Esophagus muscularis mucosa (tissue), 4 donors: Measurements from ENCODE around the gene STAT6. TPM values are rescaled to one million over a fixed set of nuclear protein-coding genes. Genes with fewer than 3 reads are reported as not detected.

Source experiments
- DNase-seq: peaks from one replicate; pipeline ENCODE4 v3.0.0-alpha.2; 2017; ENCODE audit errors: extremely low spot score
- H3K27ac ChIP-seq, 4 donors: fragments of 200-600 bp; sonication (generic); replicated peaks in 1 of 4; 1 replicate in 3 of 4; 2 replicates in 1 of 4; pipeline ENCODE4 v1.5.1; 2016 to 2019; ENCODE audit warnings: mild to moderate bottlenecking in 1 of 4
- H3K27me3 ChIP-seq, 4 donors: fragments of 200-600 bp; sonication (generic); one replicate each; pipeline versions ENCODE4 v1.5.1 to v1.6.0; 2016 to 2019
- H3K36me3 ChIP-seq, 4 donors: fragments of 200-600 bp; sonication (generic); one replicate each; pipeline ENCODE4 v1.5.1; 2016 to 2019
- H3K4me1 ChIP-seq, 4 donors: fragments of 200-600 bp; sonication (generic); one replicate each; pipeline ENCODE4 v1.5.1; 2016 to 2019
- H3K4me3 ChIP-seq, 4 donors: fragments of 200-600 bp; sonication (generic); 1 replicate in 2 of 4; 2 replicates in 2 of 4; pipeline ENCODE4 v1.5.1; 2016 to 2019; ENCODE audit warnings: mild to moderate bottlenecking in 4 of 4, moderate library complexity in 1 of 4
- H3K9me3 ChIP-seq, 4 donors: fragments of 200-600 bp; sonication (generic); 1 replicate in 3 of 4; 2 replicates in 1 of 4; pipeline ENCODE4 v1.5.1; 2016 to 2019
- EP300 ChIP-seq: sonication (generic); formaldehyde crosslinking; IDR thresholded peaks from one replicate; pipeline ENCODE4 v1.6.1; 2017; ENCODE audit warnings: antibody characterized with exemption
- POLR2A ChIP-seq: fragments of 450-650 bp; IDR thresholded peaks from one replicate; pipeline ENCODE4 v1.6.1; 2017; ENCODE audit warnings: antibody characterized with exemption, moderate library complexity, mild to moderate bottlenecking, low read depth
- POLR2AphosphoS5 ChIP-seq, 2 donors: sonication (generic); formaldehyde crosslinking; IDR thresholded peaks; one replicate each; pipeline ENCODE4 v1.6.1; 2017; ENCODE audit warnings: antibody characterized with exemption in 2 of 2
- WGBS: methylation state at CpG from one replicate; pipeline ENCODE4 v1.1.5; 2018; 5-methylcytosine and 5-hydroxymethylcytosine counted together
- intact Hi-C: fragments of 100-400 bp; cut with DNase I; formaldehyde crosslinking; loops from one replicate; pipeline ENCODE4 v1.15.1; 2023
- total RNA-seq, 4 donors: library from RNA; depleted of rRNA; stranded (reverse); fragments of >200 nt; gene quantifications; one replicate each; pipeline versions ENCODE4 v1.1.0 to v1.2.1, GENCODE V29; 2016
- TF ChIP-seq, protein P1 (sequence below), 3 experiments: fragments of 200-600 bp in 2 of 3; fragments of 450-650 bp in 1 of 3; sonication (generic) in 2 of 3; IDR thresholded peaks; one replicate each; pipeline ENCODE4 v1.5.1; 2017 to 2019; ENCODE audit warnings: antibody characterized with exemption in 3 of 3, mild to moderate bottlenecking in 2 of 3, moderate library complexity in 1 of 3

Gene STAT6
- total RNA-seq, 4 donors from 2014 or later, result 111 to 168 (median 157) TPM

DNA sequence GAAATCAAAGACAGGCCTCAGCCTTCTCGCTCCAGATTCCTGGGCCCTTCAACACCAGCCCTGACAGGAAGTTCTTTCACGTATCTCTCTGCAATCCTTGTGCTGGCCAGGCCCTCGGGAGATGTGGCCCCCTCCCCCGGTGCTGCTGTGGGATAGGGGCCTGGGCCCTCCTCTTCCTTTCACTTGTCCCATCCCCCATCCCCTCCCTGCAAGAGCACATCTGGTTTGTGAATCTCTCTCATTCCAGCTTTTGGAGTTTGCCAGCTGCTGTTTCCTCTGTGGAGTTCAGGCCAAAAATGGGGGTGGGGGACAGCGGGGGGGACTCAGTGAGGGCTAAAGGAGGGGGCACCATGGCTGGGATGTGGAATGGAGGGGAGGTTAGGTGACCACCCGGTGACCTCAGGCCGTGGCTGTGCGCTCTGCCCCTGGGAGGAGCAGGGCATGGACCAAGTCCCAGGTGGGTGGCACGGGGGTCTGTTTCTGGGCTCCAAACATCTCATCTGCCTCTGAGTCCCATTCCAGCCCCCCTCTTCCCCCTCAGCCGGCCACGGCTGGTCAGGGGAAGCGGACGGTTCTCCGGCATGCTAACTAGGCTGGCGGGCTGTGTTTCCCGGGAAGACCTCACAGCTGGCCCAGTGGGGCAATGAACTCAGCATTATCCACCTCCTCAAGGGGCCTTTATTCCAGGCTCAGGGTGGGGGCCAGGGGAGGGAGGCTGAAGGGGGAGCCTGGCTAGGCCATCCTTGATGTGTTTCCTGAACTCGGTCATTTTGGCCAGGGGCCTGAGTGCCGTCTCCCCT, 24.6 kb upstream of the STAT6 start:
- WGBS, result 17% methylated on average over 10 of the region's 18 CpGs
- no peak for DNase-seq
- H3K4me3 ChIP-seq, result peak overlapping the region; percentile 24 to 40 (median 32)
- no peak for TF ChIP-seq POLR2AphosphoS5 (IDR thresholded peaks at IDR 0.05)
- TF ChIP-seq EP300, result no peak
- TF ChIP-seq, protein P1, sequence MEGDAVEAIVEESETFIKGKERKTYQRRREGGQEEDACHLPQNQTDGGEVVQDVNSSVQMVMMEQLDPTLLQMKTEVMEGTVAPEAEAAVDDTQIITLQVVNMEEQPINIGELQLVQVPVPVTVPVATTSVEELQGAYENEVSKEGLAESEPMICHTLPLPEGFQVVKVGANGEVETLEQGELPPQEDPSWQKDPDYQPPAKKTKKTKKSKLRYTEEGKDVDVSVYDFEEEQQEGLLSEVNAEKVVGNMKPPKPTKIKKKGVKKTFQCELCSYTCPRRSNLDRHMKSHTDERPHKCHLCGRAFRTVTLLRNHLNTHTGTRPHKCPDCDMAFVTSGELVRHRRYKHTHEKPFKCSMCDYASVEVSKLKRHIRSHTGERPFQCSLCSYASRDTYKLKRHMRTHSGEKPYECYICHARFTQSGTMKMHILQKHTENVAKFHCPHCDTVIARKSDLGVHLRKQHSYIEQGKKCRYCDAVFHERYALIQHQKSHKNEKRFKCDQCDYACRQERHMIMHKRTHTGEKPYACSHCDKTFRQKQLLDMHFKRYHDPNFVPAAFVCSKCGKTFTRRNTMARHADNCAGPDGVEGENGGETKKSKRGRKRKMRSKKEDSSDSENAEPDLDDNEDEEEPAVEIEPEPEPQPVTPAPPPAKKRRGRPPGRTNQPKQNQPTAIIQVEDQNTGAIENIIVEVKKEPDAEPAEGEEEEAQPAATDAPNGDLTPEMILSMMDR (IDR thresholded peaks at IDR 0.05), result no peak
- no peak for TF ChIP-seq POLR2A
- H3K27me3 ChIP-seq, result no peaks in the 10 kb centered on the region
- peaks cover 0 to 26% (median 20%) of the 10 kb centered on the region in 4 donors for H3K36me3 ChIP-seq
- no peaks in the 10 kb centered on the region for H3K9me3 ChIP-seq
- H3K27ac ChIP-seq, result peak overlapping the region; percentile 95 to 99 (median 99)
- H3K4me1 ChIP-seq, result peaks cover 65 to 90% (median 86%) of the 10 kb centered on the region in 4 donors
- intact Hi-C loops, result no loop called here

DNA sequence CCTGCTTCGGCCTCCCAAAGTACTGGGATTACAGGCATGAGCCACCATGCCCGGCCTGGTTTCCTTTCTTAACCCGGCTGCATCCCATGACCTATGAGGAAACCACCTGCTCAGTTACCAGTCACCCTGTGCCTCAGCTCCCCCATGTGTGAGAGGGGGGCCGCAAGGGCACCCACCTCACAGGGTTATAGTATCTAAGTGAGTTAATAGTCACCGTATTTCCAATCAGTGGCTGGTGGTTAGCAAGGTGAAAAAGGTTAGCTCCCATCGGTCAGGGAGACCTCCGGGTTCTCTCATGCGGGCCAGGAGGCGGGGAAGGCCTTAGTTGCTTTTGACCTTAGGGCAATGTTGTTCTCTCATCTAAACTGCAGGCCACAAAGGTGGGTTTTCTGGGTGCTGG, 23.8 kb upstream of the STAT6 start:
- DNase-seq, result no peak
- no peaks in the 10 kb centered on the region for H3K27me3 ChIP-seq
- peaks cover 65 to 96% (median 94%) of the 10 kb centered on the region in 4 donors for H3K4me1 ChIP-seq
- 78% methylated on average over 6 of the region's 9 CpGs for WGBS
- TF ChIP-seq POLR2AphosphoS5 (IDR thresholded peaks at IDR 0.05), result no peak
- TF ChIP-seq, protein P1 (IDR thresholded peaks at IDR 0.05), result no peak
- no peak for TF ChIP-seq EP300
- no peak for TF ChIP-seq POLR2A
- H3K4me3 ChIP-seq, result peak overlapping the region in 2 of 4 donors; percentile 24 to 40
- intact Hi-C loops, result no loop called here
- H3K27ac ChIP-seq, result peak overlapping the region; percentile 95 to 99 (median 99)
- H3K9me3 ChIP-seq, result no peaks in the 10 kb centered on the region
- H3K36me3 ChIP-seq, result peaks cover 0 to 18% (median 13%) of the 10 kb centered on the region in 4 donors

DNA sequence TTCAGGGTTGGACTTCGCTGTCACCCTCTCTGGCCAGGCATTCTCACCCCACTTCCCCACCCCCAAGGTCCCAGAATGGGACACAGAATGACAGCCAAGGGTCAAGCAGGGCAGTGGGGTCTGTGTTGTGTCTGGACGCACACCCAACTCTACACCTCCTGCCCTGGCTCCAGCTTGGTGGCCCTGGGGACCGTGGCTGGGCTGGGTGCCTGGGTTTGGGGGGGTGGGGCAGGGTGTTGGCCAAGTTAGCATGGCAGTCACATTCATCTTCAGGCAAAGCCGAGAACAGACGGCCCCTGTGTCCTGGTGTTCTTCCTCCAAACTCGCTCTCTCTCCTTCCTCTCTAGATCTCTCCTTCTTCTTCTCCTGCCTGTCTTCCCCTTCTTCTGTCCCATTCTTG, 22.8 kb upstream of the STAT6 start:
- H3K4me1 ChIP-seq, result peaks cover 62 to 100% (median 97%) of the 10 kb centered on the region in 4 donors
- no peaks in the 10 kb centered on the region for H3K27me3 ChIP-seq
- H3K36me3 ChIP-seq, result peaks cover 0 to 8% (median 3%) of the 10 kb centered on the region in 4 donors
- H3K9me3 ChIP-seq, result no peaks in the 10 kb centered on the region
- H3K4me3 ChIP-seq, result peak overlapping the region; percentile 2 to 89 (median 46)
- DNase-seq, result no peak
- TF ChIP-seq POLR2A, result no peak
- TF ChIP-seq POLR2AphosphoS5 (IDR thresholded peaks at IDR 0.05), result no peak
- TF ChIP-seq, protein P1 (IDR thresholded peaks at IDR 0.05), result no peak
- no peak for TF ChIP-seq EP300
- H3K27ac ChIP-seq, result peak overlapping the region; percentile 95 to 99 (median 99)
- WGBS, result 32% methylated on average over 6 of the region's 6 CpGs
- intact Hi-C loops, result no loop called here

DNA sequence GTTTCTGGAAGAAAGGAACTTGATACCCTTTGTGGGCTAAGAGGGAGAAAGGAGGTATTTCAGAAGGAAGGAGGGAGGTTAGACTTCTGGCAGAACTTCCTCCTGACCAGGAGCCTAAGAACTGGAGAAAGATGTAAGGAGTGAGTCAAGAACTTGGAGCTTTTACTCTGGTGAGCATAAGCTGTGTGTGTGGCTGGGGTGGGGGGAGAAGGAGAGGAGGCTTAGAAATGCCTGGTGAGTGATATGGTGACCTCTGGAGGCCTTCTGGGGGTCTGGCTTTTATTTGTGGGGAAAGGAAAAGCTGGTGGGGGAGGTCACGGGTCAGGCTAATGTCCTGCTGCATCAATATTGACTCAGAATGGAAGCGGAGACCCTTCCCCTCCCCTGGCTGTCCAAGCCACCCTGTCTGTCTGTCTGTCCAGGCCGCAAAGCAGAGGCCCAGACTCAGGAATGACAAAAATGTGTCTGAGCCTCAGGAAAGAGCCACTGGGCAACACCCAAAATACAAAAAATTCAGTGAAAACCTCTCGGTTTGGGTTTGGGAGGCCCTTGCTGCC, 21.9 kb upstream of the STAT6 start:
- H3K9me3 ChIP-seq, result no peaks in the 10 kb centered on the region
- peak overlapping the region; percentile 95 to 99 (median 99) for H3K27ac ChIP-seq
- intact Hi-C loops, result no loop called here
- H3K4me1 ChIP-seq, result peaks cover 53 to 97% (median 94%) of the 10 kb centered on the region in 4 donors
- peak overlapping the region; percentile 73 to 89 (median 88) for H3K4me3 ChIP-seq
- no peak for DNase-seq
- no peaks in the 10 kb centered on the region for H3K36me3 ChIP-seq
- WGBS, result 75% methylated on average over 4 of the region's 4 CpGs
- peaks cover 0 to 2% (median 0%) of the 10 kb centered on the region in 4 donors for H3K27me3 ChIP-seq
- no peak for TF ChIP-seq POLR2AphosphoS5 (IDR thresholded peaks at IDR 0.05)
- no peak for TF ChIP-seq EP300
- TF ChIP-seq, protein P1 (IDR thresholded peaks at IDR 0.05), result no peak
- no peak for TF ChIP-seq POLR2A
